WTC11 (cell line): ENCODE results near the gene NR3C1. TPM values are rescaled to one million over a fixed set of nuclear protein-coding genes. Genes with fewer than 3 reads are reported as not detected.

ENCODE experiments used
- ATAC-seq: fragments of 200-7000 bp; cut with Tn5 transposase; 2 replicates; pipeline ENCODE4 v1.10.0; 2021; ENCODE audit warnings: mild to moderate bottlenecking, moderate library complexity
- CTCF ChIA-PET: fragments of 300-600 bp; sonication (Branson Sonifier 250); formaldehyde crosslinking; loops from one replicate; lab custom pipeline; 2021; ENCODE audit warnings: antibody characterized with exemption; lab: Charles Lee
- POLR2A ChIA-PET: fragments of 350-600 bp; sonication (Branson Sonifier 250); formaldehyde crosslinking; loops from one replicate; lab custom pipeline; 2021; ENCODE audit warnings: antibody characterized with exemption; lab: Charles Lee
- DNase-seq: peaks from one replicate; pipeline ENCODE4 v3.0.0; 2021; ENCODE audit warnings: low spot score
- H3K27ac Mint-ChIP-seq: 2 replicates; pipeline ENCODE4 v1.8.0; 2021; ENCODE audit warnings: mixed read lengths
- H3K27me3 Mint-ChIP-seq: 2 replicates; pipeline ENCODE4 v1.8.0; 2021; ENCODE audit warnings: low read depth, mild to moderate bottlenecking, moderate library complexity, mixed read lengths
- H3K36me3 Mint-ChIP-seq: 2 replicates; pipeline ENCODE4 v1.8.0; 2021; ENCODE audit warnings: mixed read lengths
- H3K4me1 Mint-ChIP-seq: 2 replicates; pipeline ENCODE4 v1.8.0; 2022; ENCODE audit warnings: mixed read lengths
- H3K4me3 Mint-ChIP-seq: 2 replicates; pipeline ENCODE4 v1.8.0; 2021; ENCODE audit warnings: mild to moderate bottlenecking, moderate library complexity, mixed read lengths
- H3K9me3 Mint-ChIP-seq: 2 replicates; pipeline ENCODE4 v1.8.0; 2021; ENCODE audit warnings: mixed read lengths
- ARID4B ChIP-seq: sonication (generic); formaldehyde crosslinking; IDR thresholded peaks from 2 replicates; pipeline ENCODE4 v1.8.0; 2023; ENCODE audit warnings: missing genetic modification reagents, mild to moderate bottlenecking, borderline replicate concordance
- CDX4 ChIP-seq: fragments of 250-450 bp; sonication (Bioruptor Pico); IDR thresholded peaks from 2 replicates; pipeline ENCODE4 v1.9.0; 2021; ENCODE audit warnings: moderate library complexity, mild to moderate bottlenecking, inconsistent platforms, borderline replicate concordance
- CREB1 ChIP-seq: sonication (generic); formaldehyde crosslinking; IDR thresholded peaks from 2 replicates; pipeline ENCODE4 v1.8.0; 2023; ENCODE audit warnings: mild to moderate bottlenecking, missing genetic modification reagents
- E2F1 ChIP-seq: sonication (generic); formaldehyde crosslinking; IDR thresholded peaks from 2 replicates; pipeline ENCODE4 v1.8.0; 2022; ENCODE audit warnings: mild to moderate bottlenecking, missing genetic modification reagents
- FOXP1 ChIP-seq: sonication (generic); formaldehyde crosslinking; IDR thresholded peaks from 2 replicates; pipeline ENCODE4 v1.8.0; 2022; ENCODE audit warnings: missing genetic modification reagents, mild to moderate bottlenecking, moderate library complexity, borderline replicate concordance
- MYBL2 ChIP-seq: sonication (generic); formaldehyde crosslinking; IDR thresholded peaks from 2 replicates; pipeline ENCODE4 v1.8.1; 2023; ENCODE audit warnings: mild to moderate bottlenecking, moderate library complexity, missing genetic modification reagents
- NFYB ChIP-seq: sonication (generic); formaldehyde crosslinking; conservative IDR thresholded peaks from 2 replicates; pipeline ENCODE4 v1.8.0; 2022; ENCODE audit warnings: low read depth, missing genetic modification reagents
- OVOL2 ChIP-seq: fragments of 250-450 bp; sonication (Bioruptor Pico); IDR thresholded peaks from 2 replicates; pipeline ENCODE4 v1.9.0; 2021; ENCODE audit warnings: mild to moderate bottlenecking, borderline replicate concordance
- PRRX2 ChIP-seq: fragments of 250-450 bp; sonication (Bioruptor Pico); IDR thresholded peaks from 2 replicates; pipeline ENCODE4 v1.8.0; 2021; ENCODE audit warnings: mild to moderate bottlenecking
- SP1 ChIP-seq: sonication (generic); formaldehyde crosslinking; conservative IDR thresholded peaks from 2 replicates; pipeline ENCODE4 v1.8.1; 2022; ENCODE audit warnings: missing genetic modification reagents
- TCF7 ChIP-seq: sonication (generic); formaldehyde crosslinking; IDR thresholded peaks from 2 replicates; pipeline ENCODE4 v1.8.0; 2022; ENCODE audit warnings: mild to moderate bottlenecking, low read depth, missing genetic modification reagents, moderate library complexity
- TP53 ChIP-seq: sonication (generic); formaldehyde crosslinking; IDR thresholded peaks from 2 replicates; pipeline ENCODE4 v1.8.1; 2023; ENCODE audit warnings: mild to moderate bottlenecking, missing genetic modification reagents
- ZNF121 ChIP-seq: sonication (generic); formaldehyde crosslinking; IDR thresholded peaks from 2 replicates; pipeline ENCODE4 v1.8.0; 2023; ENCODE audit warnings: missing genetic modification reagents
- ZNF232 ChIP-seq: sonication (generic); formaldehyde crosslinking; IDR thresholded peaks from 2 replicates; pipeline ENCODE4 v1.8.0; 2022; ENCODE audit warnings: mild to moderate bottlenecking, missing genetic modification reagents
- ZNF263 ChIP-seq: sonication (generic); formaldehyde crosslinking; IDR thresholded peaks from 2 replicates; pipeline ENCODE4 v1.8.1; 2022; ENCODE audit warnings: low read depth, mild to moderate bottlenecking, moderate library complexity, missing genetic modification reagents
- ZNF281 ChIP-seq: sonication (generic); formaldehyde crosslinking; IDR thresholded peaks from 2 replicates; pipeline ENCODE4 v1.8.0; 2023; ENCODE audit warnings: mild to moderate bottlenecking, missing genetic modification reagents
- ZNF317 ChIP-seq: sonication (generic); formaldehyde crosslinking; IDR thresholded peaks from 2 replicates; pipeline ENCODE4 v1.8.1; 2023; ENCODE audit warnings: low read depth, mild to moderate bottlenecking, moderate library complexity, missing genetic modification reagents, borderline replicate concordance
- ZSCAN18 ChIP-seq: fragments of 250-450 bp; sonication (Bioruptor Pico); IDR thresholded peaks from 2 replicates; pipeline ENCODE4 v2.1.2; 2022; ENCODE audit warnings: mild to moderate bottlenecking, moderate library complexity
- total RNA-seq: library from RNA; stranded (reverse); gene quantifications from 3 replicates; pipeline ENCODE4 v1.2.3, GENCODE V29; 2021

The NR3C1 gene
- total RNA-seq, 1 experiment from 2014 or later = 15.0 TPM

- Mint-ChIP-seq H3K4me1 (peaks cover 6% of the 10 kb centered on the region), H3K27me3 (no peaks in the 10 kb centered on the region), H3K4me3 (no peak overlapping the region), H3K36me3 (peaks cover 12% of the 10 kb centered on the region), H3K27ac (no peak overlapping the region), H3K9me3 (peaks cover 12% of the 10 kb centered on the region)
- TF ChIP-seq CREB1 (no peak), MYBL2 (CRISPR knock-in tag) (no peak), OVOL2 (CRISPR knock-in tag) (no peak), ARID4B (CRISPR knock-in tag) (no peak), ZNF281 (no peak), NFYB (CRISPR knock-in tag) (no peak), ZNF121 (CRISPR knock-in tag) (no peak), SP1 (CRISPR knock-in tag) (no peak), ZNF263 (CRISPR knock-in tag) (no peak), CDX4 (no peak), TCF7 (no peak), ZNF317 (no peak), PRRX2 (CRISPR knock-in tag) (no peak), ZNF232 (CRISPR knock-in tag) (no peak), E2F1 (no peak), FOXP1 (CRISPR knock-in tag) (no peak), ZSCAN18 (no peak)
- CTCF ChIA-PET = no interaction called here
- POLR2A ChIA-PET = no interaction called here
- no peak for ATAC-seq
- no peak for DNase-seq
Measured at GRCh38 chr5:143284521-143284920, 119.0 kb downstream of the NR3C1 start.

- ATAC-seq = no peak
- H3K4me3 Mint-ChIP-seq = no peak overlapping the region
- no peak for TF ChIP-seq TP53 (CRISPR knock-in tag)
- TF ChIP-seq, all 79 proteins: peak for 0
- no peak overlapping the region for H3K27ac Mint-ChIP-seq
- H3K36me3 Mint-ChIP-seq = peaks cover 12% of the 10 kb centered on the region
- POLR2A ChIA-PET = no interaction called here
- H3K9me3 Mint-ChIP-seq = peaks cover 12% of the 10 kb centered on the region
- DNase-seq = no peak
- CTCF ChIA-PET = no interaction called here
- peaks cover 11% of the 10 kb centered on the region for H3K4me1 Mint-ChIP-seq
- no peaks in the 10 kb centered on the region for H3K27me3 Mint-ChIP-seq
Measured at GRCh38 chr5:143284002-143284401, 119.5 kb downstream of the NR3C1 start.
